ENCODE measurements around the gene LMAN1L.

GRCh38 chr15:74821790-74822158 lies 9.1 kb downstream of the LMAN1L start:
- TF ChIP-seq CTCF (IDR thresholded peaks at IDR 0.05; ENCODE audit: low read depth, low read length, missing input control) (no peak), NR2F2 (IDR thresholded peaks at IDR 0.05) (no peak), JUND (IDR thresholded peaks at IDR 0.05) (no peak), MAX (IDR thresholded peaks at IDR 0.05) (no peak), ATF3 (IDR thresholded peaks at IDR 0.05) (no peak), HNF4G (IDR thresholded peaks at IDR 0.05) (no peak), RAD21 (IDR thresholded peaks at IDR 0.05) (no peak)
